ENCODE measurements around the gene TNKS2. TPM values are rescaled to one million over a fixed set of nuclear protein-coding genes. Genes with fewer than 3 reads are reported as not detected.

Gene TNKS2
- total RNA-seq, 1 experiment from 2014 or later = 46.2 TPM

DNA sequence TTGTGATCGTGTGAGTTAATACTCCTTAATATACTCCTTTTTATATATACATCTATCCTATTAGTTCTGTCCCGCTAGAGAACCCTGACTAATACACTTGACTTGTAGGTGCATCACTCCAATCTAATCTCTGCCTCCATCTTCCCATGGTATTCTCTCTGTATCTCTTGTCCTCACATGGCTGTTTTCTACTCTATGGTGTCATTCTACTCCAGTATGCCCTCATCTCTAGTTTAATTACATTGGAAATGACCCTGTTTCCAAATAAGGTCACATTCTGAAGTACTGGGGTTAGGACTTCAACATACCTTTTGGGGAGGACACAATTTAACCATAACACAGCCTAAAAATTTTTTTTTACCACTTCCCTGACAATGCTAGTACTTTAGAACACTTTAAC, 25.8 kb upstream of the TNKS2 start:
- H3K36me3 ChIP-seq (ENCODE audit: control insufficient read depth, insufficient read depth, low read length) = no peaks in the 10 kb centered on the region
- no TSS peak for BruUV-seq (replicated peaks)
- no peak for DNase-seq (ENCODE audit: low read depth, low spot score)
- no peak overlapping the region for H3K27ac ChIP-seq (ENCODE audit: low read length)
- TF ChIP-seq SIN3A (IDR thresholded peaks at IDR 0.05; ENCODE audit: borderline replicate concordance, insufficient read depth, low read depth, low read length) (no peak), TCF7L2 (IDR thresholded peaks at IDR 0.05; ENCODE audit: low read depth, low read length) (no peak), POLR2AphosphoS5 (IDR thresholded peaks at IDR 0.05; ENCODE audit: low read depth, low read length) (no peak), CTCF (IDR thresholded peaks at IDR 0.05) (no peak), REST (IDR thresholded peaks at IDR 0.05; ENCODE audit: insufficient read depth in 1 of 2, low read depth in 2 of 2, low read length in 1 of 2) (no peak)
- ChIA-PET POLR2A (no interaction called here), CTCF (no interaction called here)
- H3K4me1 ChIP-seq (ENCODE audit: control insufficient read depth, insufficient read depth, low read length) = no peaks in the 10 kb centered on the region
- H3K27me3 ChIP-seq (ENCODE audit: control insufficient read depth, insufficient read depth, low read length) = no peaks in the 10 kb centered on the region
- intact Hi-C loops (cut with micrococcal nuclease; ENCODE audit: unreplicated experiment) (loop anchor here (10.0 kb wide), 1 partner anchor 58 kb away; no protein-coding TSS in a partner anchor), in situ Hi-C loops (cut with HindIII; ENCODE audit: low pct_unique_long_range_greater_than_20kb, low sequenced_read_pairs) (no loop called here)
- no peak overlapping the region for H3K4me3 ChIP-seq (ENCODE audit: low read depth in 2 of 2, low read length in 2 of 2)
- no peak for ATAC-seq
- no peaks in the 10 kb centered on the region for H3K9me3 ChIP-seq (ENCODE audit: control insufficient read depth, insufficient read depth, low read depth, low read length)

GRCh38 chr10:91772869-91773268, 25.4 kb upstream of the TNKS2 start:
- H3K27ac ChIP-seq (ENCODE audit: low read length) = no peak overlapping the region
- no TSS peak for BruUV-seq (replicated peaks)
- intact Hi-C loops (cut with micrococcal nuclease; ENCODE audit: unreplicated experiment) (loop anchor here (10.0 kb wide), 1 partner anchor 58 kb away; no protein-coding TSS in a partner anchor), in situ Hi-C loops (cut with HindIII; ENCODE audit: low pct_unique_long_range_greater_than_20kb, low sequenced_read_pairs) (no loop called here)
- H3K4me3 ChIP-seq (ENCODE audit: low read depth in 2 of 2, low read length in 2 of 2) = no peak overlapping the region
- CTCF ChIA-PET = no interaction called here
- H3K4me1 ChIP-seq (ENCODE audit: control insufficient read depth, insufficient read depth, low read length) = no peaks in the 10 kb centered on the region
- TF ChIP-seq SIN3A (IDR thresholded peaks at IDR 0.05; ENCODE audit: borderline replicate concordance, insufficient read depth, low read depth, low read length) (no peak), TCF7L2 (IDR thresholded peaks at IDR 0.05; ENCODE audit: low read depth, low read length) (no peak), REST (IDR thresholded peaks at IDR 0.05; ENCODE audit: insufficient read depth in 1 of 2, low read depth in 2 of 2, low read length in 1 of 2) (no peak), POLR2AphosphoS5 (IDR thresholded peaks at IDR 0.05; ENCODE audit: low read depth, low read length) (no peak), CTCF (IDR thresholded peaks at IDR 0.05) (no peak)
- DNase-seq (ENCODE audit: low read depth, low spot score) (no peak), ATAC-seq (no peak)
- H3K36me3 ChIP-seq (ENCODE audit: control insufficient read depth, insufficient read depth, low read length) = no peaks in the 10 kb centered on the region
- H3K27me3 ChIP-seq (ENCODE audit: control insufficient read depth, insufficient read depth, low read length) = no peaks in the 10 kb centered on the region
- POLR2A ChIA-PET = interaction anchor here (0.6 to 0.7 kb wide), 2 partner anchors 20 to 135 kb away, joined by 3 to 7 read pairs; no protein-coding TSS in a partner anchor
- H3K9me3 ChIP-seq (ENCODE audit: control insufficient read depth, insufficient read depth, low read depth, low read length) = no peaks in the 10 kb centered on the region

All from Panc1 (cell line).